ENCODE data around the gene GALE.

GALE gene

GRCh38 chr1:23748016-23748415 is 52.5 kb downstream of the GALE start:
- no peak overlapping the region for H3K4me3 ChIP-seq (replicated peaks; ENCODE audit: insufficient read depth, low read length)
- DNase-seq (ENCODE audit: low read depth in 1 of 2, low spot score in 1 of 2), result no peak
- TF ChIP-seq POLR2AphosphoS5 (IDR thresholded peaks at IDR 0.05; ENCODE audit: low read depth) (no peak), CTCF (IDR thresholded peaks at IDR 0.05; ENCODE audit: insufficient read depth, low read length) (no peak), SPI1 (IDR thresholded peaks at IDR 0.05; ENCODE audit: borderline replicate concordance, low read depth) (no peak), REST (IDR thresholded peaks at IDR 0.05; ENCODE audit: insufficient replicate concordance, low read depth) (no peak), GABPA (IDR thresholded peaks at IDR 0.05; ENCODE audit: low read depth) (no peak)
- H3K27ac ChIP-seq (replicated peaks), result no peak overlapping the region
- no peaks in the 10 kb centered on the region for H3K27me3 ChIP-seq (ENCODE audit: insufficient read depth, poor library complexity, severe bottlenecking)

Measured in HL-60 (cell line).